A204.1 (cell line): ENCODE results near the gene DAGLA.

ENCODE experiments used
- FAIRE-seq: peaks from 2 replicates; lab custom pipeline; 2012; peaks lifted over from hg19 to GRCh38; lab: Jason Lieb, UNC

The DAGLA gene

DNA sequence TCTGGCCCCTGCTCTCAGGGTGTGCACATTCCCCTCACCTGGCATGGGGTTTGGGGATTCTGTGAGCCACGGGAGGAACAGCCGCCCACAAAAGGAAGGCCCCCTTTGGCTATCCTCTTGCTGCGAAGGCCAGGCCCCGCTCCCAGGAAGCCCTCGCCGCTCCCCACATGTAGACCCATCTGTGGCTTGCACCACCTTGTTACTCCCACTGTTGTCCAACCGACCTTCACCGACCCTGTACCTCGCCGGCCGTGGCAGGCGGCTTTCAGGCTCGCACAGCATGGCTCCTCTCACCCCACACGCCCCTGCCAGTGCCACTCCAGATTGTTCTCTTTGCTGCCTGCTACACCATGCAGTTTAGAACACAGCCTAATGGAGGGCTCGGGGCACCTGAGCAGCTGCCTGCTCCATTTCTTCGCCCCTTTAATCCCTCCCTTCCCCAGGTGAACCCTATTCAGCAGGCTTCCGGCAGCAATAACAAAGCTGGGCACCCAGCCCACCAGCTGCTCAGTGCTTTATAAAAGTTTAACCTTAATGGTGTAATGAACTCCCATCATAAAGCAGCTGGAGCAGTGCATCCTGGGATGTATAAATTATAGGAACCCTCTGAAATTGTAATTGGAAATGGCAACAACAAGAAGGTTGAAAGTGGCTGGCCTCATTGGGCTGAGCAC is 10.7 kb downstream of the DAGLA start:
- no peak for FAIRE-seq

GRCh38 chr11:61691380-61692156 is 11.4 kb downstream of the DAGLA start:
- no peak for FAIRE-seq

GRCh38 chr11:61693922-61694601 is 13.9 kb downstream of the DAGLA start:
- no peak for FAIRE-seq

DNA sequence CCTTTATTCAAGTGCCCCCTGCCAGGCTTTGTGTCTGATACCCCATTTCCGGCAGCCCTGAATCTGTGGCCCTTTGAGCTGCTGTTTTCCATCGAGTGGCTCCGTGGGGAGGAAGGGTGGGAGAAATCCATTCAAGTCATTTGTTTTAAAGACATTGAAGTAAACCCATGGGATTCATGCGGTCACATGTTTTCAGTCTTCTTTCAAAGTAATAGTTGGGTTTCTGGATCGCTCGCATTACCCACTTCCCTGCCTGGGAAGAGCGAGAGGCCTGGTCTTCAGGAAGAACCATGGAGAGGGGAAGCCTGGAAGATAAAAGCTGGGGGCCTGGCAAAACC is 14.4 kb downstream of the DAGLA start:
- FAIRE-seq, result no peak

GRCh38 chr11:61694946-61695706 is 14.9 kb downstream of the DAGLA start:
- FAIRE-seq, result no peak

DNA sequence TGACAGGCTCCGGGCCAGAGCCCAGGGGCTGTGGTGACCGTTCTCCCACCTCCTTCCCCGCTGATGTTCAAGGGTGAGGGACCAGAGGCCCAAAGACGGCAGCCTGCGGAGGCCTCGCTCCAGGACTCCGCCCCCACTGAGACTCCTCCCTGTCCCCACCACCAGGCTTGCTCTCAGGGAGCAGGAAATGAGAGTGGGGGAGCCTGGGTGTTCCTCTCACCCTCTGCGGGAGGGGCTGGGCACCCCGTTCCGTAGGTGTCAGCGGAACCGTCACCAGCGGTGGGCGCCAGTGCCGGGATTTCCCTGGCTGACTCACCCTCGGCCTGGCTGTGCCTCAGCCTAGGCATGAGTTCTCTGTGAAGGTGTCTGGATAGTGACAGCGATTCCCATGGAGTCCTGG is 15.7 kb downstream of the DAGLA start:
- no peak for FAIRE-seq

- no peak for FAIRE-seq
Observed at GRCh38 chr11:61696602-61697001, 16.4 kb downstream of the DAGLA start.

DNA sequence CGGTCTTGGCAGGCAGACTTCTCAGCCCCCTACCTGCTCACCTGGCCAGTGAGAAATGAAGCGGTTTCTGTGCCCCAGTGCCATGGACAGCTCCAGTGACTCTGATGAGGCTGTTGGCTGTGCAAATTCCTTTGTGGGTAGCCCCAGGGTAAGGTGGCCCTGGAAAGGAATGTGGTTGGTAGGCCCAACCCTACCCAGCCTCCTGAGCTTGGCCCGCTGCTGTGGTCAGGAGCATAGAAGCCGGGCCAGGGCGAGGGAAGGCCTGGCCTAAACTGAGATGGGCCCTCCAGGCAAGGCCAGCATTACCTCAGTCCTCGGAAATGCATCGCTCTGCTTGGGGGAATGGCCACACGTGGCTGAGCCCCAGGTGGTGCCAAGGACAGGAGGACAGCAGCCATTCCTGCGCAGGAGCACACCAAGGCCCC is 16.9 kb downstream of the DAGLA start:
- no peak for FAIRE-seq

- no peak for FAIRE-seq
Observed at GRCh38 chr11:61697764-61698163, 17.6 kb downstream of the DAGLA start.

DNA sequence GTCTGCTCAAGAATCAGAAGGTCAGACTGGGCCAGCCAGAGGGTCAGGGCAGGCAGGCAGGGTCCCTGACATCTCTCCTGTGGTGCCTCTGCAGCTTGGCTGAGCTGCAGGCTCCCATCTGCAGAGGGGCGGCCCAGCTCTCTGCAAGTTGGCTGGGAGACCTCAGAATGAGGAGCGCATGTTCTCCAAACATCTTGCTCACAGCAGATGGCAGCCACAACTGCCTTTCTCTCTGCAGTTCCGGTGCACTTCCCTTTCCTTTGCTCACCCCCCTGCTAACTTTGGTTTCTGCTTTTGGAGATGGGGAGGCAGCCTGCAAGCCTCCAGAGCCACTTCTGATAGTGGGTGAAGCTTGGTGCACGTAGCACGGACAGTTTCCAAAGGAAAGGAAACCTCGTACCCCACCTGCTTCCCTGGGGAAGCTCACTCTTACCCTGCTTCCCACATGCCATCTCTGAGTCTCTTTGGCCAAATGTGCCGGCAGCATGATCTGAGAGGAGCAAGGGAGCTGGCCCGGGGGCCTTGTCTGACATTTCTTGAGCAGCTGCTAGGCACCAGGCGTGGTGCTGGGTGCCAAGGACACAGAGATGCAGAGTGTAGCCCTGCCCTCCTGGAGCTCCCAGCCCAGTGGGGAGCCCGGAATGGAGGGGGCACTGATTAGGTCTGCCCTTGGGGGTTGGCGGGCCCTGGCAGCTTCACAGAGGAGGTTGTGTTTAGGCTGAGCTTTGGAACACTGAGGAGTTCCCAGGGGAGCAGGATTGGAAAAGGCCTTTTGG is 18.2 kb downstream of the DAGLA start:
- no peak for FAIRE-seq

- FAIRE-seq, result no peak
Observed at GRCh38 chr11:61699737-61700160, 19.6 kb downstream of the DAGLA start.

DNA sequence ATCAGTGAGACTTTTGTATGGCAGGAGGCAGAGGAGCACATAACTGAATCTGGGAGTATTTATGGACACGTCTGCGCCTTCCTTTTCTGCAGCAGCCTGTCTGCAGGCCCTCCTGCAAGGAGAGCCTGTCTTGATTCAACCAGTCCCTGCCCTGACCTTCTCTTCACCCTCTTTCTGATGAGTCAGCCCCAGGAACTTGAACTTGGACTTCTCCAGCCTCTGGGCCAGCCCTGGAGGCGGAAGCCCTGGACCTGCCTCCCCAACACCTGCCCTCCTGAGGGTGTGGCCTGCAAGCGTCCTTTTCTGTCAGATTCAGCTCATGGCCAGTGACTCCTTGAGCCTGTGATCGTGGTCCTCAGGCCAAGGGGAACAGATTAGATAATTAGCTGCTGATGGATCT is 20.0 kb downstream of the DAGLA start:
- FAIRE-seq, result no peak

DNA sequence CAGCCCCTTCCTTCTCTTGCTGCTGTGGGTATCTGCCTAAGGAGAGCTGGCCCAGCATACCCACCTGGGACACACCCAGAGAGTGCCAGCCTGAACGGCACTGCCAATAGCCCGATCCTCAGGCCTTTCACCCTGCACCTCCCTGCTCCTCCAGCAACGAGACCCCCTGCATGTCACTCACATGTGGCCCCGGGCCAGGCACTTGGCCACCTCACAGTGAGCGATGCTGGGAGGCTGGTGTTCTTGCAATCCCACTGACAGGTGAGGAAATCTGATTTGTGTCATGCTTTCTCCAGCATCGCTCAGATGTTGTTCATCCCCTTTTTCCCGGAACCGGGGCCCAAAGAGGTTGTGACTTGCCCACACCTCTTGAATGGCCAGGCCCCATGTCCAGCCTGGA is 20.5 kb downstream of the DAGLA start:
- FAIRE-seq, result no peak

- FAIRE-seq, result no peak
Observed at GRCh38 chr11:61701242-61701886, 21.2 kb downstream of the DAGLA start.

GRCh38 chr11:61702701-61703312 is 22.6 kb downstream of the DAGLA start:
- FAIRE-seq, result no peak

DNA sequence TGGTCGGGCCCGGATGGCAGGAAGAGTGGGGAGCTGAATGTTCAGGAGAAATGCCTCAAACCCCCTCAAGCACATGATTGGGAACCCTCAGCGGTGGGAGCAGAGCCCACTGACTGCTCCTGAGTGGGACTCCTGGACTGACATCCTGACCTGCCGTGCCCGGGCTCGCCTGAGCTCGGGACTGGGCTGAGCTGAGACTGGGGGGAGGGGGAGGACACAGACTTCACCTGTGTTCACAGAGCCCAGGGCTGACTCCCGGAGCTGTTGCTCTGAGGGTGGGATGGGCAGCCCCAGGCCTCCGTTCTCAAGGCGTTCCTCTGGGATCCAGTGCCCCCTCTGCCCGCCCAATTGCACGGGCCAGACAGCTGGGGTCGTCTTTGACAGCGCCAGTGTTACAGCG is 24.6 kb downstream of the DAGLA start:
- FAIRE-seq, result no peak

- no peak for FAIRE-seq
Observed at GRCh38 chr11:61706452-61707400, 26.5 kb downstream of the DAGLA start.

- FAIRE-seq, result no peak
Observed at GRCh38 chr11:61707574-61707973, 27.4 kb downstream of the DAGLA start.

GRCh38 chr11:61709110-61709509 is 28.9 kb downstream of the DAGLA start:
- FAIRE-seq, result no peak

- no peak for FAIRE-seq
Observed at GRCh38 chr11:61709572-61709971, 29.4 kb downstream of the DAGLA start.
